GM18519 (cell line): ENCODE data around the gene HMG20A.
"Not testable (repeated sequence)": the region's sequence is repeated elsewhere in the genome, so short reads cannot be mapped to it uniquely, and the experiment has no call there.

Experiments used
- ATAC-seq: cut with Tn5 transposase; IDR thresholded peaks from one replicate; pipeline ENCODE4 v1.9.1; 2021; ENCODE audit warnings: mild to moderate bottlenecking, moderate library complexity; ENCODE audit not compliant: unreplicated experiment, low FRiP score

Gene HMG20A

GRCh38 chr15:77406173-77406759, 14.4 kb upstream of the HMG20A start:
- not testable (repeated sequence) for ATAC-seq

GRCh38 chr15:77406846-77407245, 13.8 kb upstream of the HMG20A start:
- ATAC-seq, result no peak

GRCh38 chr15:77409259-77410156, 11.2 kb upstream of the HMG20A start:
- no peak for ATAC-seq

GRCh38 chr15:77410157-77410500, 10.6 kb upstream of the HMG20A start:
- not testable (repeated sequence) for ATAC-seq

- ATAC-seq, result no peak
Observed at GRCh38 chr15:77410701-77411618, 9.7 kb upstream of the HMG20A start.

GRCh38 chr15:77411619-77411976, 9.1 kb upstream of the HMG20A start:
- ATAC-seq, result no peak

- ATAC-seq, result no peak
Observed at GRCh38 chr15:77412972-77413698, 7.6 kb upstream of the HMG20A start.

- no peak for ATAC-seq
Observed at GRCh38 chr15:77413699-77414349, 6.9 kb upstream of the HMG20A start.

- no peak for ATAC-seq
Observed at GRCh38 chr15:77414789-77415442, 5.8 kb upstream of the HMG20A start.

- no peak for ATAC-seq
Observed at GRCh38 chr15:77415450-77416147, 5.1 kb upstream of the HMG20A start.

GRCh38 chr15:77416148-77416455, 4.6 kb upstream of the HMG20A start:
- ATAC-seq, result no peak

- no peak for ATAC-seq
Observed at GRCh38 chr15:77416954-77417353, 3.7 kb upstream of the HMG20A start.

GRCh38 chr15:77417602-77418001, 3.1 kb upstream of the HMG20A start:
- no peak for ATAC-seq

GRCh38 chr15:77418391-77418965, 2.2 kb upstream of the HMG20A start:
- no peak for ATAC-seq

GRCh38 chr15:77418966-77419835, 1.5 kb upstream of the HMG20A start:
- ATAC-seq, result peak; percentile 18

- peak; percentile 70 for ATAC-seq
Observed at GRCh38 chr15:77419836-77420609, 665 bp upstream of the HMG20A start, which contains the start of gene PEAK1. Gene PEAK1, minus strand, starts transcription at chr15:77420104. Its CDS starts 238,178 bp downstream, at chr15:77181926.

- no peak for ATAC-seq
Observed at GRCh38 chr15:77421370-77421700, 647 bp downstream of the HMG20A start.
